Gastroesophageal sphincter (tissue), 3 donors: Measurements from ENCODE around the gene CTIF.

Experiments
- EP300 ChIP-seq: sonication (generic); formaldehyde crosslinking; IDR thresholded peaks from one replicate; pipeline ENCODE4 v1.6.1; 2017; ENCODE audit warnings: antibody characterized with exemption, mild to moderate bottlenecking
- POLR2A ChIP-seq, 2 donors: fragments of 450-650 bp; IDR thresholded peaks; one replicate each; pipeline ENCODE4 v1.6.1; 2017; ENCODE audit warnings: antibody characterized with exemption in 2 of 2, mild to moderate bottlenecking in 2 of 2, moderate library complexity in 1 of 2
- POLR2AphosphoS5 ChIP-seq: sonication (generic); formaldehyde crosslinking; IDR thresholded peaks from one replicate; pipeline ENCODE4 v1.6.1; 2017; ENCODE audit warnings: antibody characterized with exemption
- TF ChIP-seq, protein P1 (sequence below), 4 experiments: fragments of 200-600 bp in 2 of 4; fragments of 450-650 bp in 2 of 4; sonication (generic) in 1 of 4; IDR thresholded peaks; one replicate each; pipeline ENCODE4 v1.5.1; 2017 to 2019; ENCODE audit warnings: antibody characterized with exemption in 4 of 4, mild to moderate bottlenecking in 2 of 4, moderate library complexity in 2 of 4

DNA sequence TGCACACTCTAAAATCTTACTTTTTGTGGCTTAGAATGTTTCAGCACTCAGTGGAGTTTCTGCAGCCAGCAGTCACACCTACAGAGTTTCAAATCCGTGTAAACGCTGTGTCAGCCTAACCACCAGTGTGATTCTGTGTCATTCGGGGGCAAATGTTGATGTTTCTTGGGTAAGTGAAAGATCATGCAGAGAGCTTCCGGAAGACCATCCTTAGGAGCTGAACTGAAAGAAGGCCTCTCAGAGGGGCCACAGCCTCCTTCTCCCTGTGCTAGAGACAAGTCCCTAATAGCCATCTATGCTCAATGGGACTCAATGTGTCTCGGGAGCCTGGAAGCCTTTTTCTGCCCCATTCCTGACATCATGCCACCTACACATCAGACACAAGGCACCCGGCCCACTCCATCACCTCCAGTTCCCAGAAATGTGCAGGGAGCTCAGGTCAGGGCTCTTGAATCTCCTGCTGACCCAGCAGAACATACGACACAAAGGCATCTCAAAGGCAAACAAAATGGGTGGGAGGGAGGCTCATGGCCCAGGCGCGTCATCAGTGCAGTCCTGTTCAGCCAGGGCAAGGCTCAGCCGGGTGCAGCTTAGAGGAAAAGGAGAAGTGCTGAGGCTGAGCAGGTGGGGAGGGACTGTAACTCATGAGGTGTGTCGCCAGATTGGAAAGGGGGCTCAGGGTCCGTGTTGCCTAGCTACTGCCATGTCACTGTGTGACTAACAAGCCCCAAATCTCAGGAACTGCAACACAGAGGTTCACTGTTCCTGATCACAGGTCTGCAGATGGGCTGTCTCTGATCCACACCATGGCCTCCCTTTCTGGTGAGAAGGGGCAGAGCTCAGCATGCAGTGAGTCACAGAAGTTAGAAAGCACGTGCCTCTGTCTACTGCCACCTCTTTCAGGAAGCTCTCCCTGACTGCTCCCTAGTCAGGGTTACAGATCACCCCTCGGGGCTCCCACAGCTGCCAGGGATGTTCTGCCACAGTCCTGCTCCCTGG, 329.9 kb downstream of the CTIF start:
- TF ChIP-seq, protein P1, sequence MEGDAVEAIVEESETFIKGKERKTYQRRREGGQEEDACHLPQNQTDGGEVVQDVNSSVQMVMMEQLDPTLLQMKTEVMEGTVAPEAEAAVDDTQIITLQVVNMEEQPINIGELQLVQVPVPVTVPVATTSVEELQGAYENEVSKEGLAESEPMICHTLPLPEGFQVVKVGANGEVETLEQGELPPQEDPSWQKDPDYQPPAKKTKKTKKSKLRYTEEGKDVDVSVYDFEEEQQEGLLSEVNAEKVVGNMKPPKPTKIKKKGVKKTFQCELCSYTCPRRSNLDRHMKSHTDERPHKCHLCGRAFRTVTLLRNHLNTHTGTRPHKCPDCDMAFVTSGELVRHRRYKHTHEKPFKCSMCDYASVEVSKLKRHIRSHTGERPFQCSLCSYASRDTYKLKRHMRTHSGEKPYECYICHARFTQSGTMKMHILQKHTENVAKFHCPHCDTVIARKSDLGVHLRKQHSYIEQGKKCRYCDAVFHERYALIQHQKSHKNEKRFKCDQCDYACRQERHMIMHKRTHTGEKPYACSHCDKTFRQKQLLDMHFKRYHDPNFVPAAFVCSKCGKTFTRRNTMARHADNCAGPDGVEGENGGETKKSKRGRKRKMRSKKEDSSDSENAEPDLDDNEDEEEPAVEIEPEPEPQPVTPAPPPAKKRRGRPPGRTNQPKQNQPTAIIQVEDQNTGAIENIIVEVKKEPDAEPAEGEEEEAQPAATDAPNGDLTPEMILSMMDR (IDR thresholded peaks at IDR 0.05), result no peak
- no peak for TF ChIP-seq POLR2A (IDR thresholded peaks at IDR 0.05)
- TF ChIP-seq EP300, result no peak
- TF ChIP-seq POLR2AphosphoS5, result no peak
